ENCODE results near the gene LIN7A.

DNA sequence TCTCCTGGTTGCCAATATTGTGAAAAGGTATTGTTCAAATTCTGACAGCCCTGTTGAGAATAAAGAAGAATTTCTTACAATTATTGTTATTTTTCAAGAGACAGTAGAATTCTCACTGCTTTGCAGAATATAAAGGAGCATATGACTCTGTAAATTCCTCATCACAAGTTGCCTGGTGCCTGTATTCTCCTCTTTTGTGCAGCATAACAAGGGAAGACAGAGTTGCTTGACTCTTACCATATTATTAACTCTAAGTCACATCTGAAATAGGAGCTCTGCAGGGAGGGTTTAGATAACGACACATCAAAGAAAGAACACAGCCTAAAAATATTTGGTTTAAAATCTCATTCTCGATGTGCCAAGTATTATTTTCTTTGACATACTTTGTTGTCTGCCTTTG is 189.9 kb downstream of the LIN7A start:
- TF ChIP-seq, protein P1, sequence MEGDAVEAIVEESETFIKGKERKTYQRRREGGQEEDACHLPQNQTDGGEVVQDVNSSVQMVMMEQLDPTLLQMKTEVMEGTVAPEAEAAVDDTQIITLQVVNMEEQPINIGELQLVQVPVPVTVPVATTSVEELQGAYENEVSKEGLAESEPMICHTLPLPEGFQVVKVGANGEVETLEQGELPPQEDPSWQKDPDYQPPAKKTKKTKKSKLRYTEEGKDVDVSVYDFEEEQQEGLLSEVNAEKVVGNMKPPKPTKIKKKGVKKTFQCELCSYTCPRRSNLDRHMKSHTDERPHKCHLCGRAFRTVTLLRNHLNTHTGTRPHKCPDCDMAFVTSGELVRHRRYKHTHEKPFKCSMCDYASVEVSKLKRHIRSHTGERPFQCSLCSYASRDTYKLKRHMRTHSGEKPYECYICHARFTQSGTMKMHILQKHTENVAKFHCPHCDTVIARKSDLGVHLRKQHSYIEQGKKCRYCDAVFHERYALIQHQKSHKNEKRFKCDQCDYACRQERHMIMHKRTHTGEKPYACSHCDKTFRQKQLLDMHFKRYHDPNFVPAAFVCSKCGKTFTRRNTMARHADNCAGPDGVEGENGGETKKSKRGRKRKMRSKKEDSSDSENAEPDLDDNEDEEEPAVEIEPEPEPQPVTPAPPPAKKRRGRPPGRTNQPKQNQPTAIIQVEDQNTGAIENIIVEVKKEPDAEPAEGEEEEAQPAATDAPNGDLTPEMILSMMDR (IDR thresholded peaks at IDR 0.05; ENCODE audit: insufficient read depth, low read length, poor library complexity, severe bottlenecking) = no peak
- TF ChIP-seq EZH2phosphoT487 (conservative IDR thresholded peaks at IDR 0.05; ENCODE audit: low read length) = no peak

Data from SU-DHL-6 (cell line).